Cardiac muscle cell (in vitro differentiated cells and primary cell): ENCODE data around the gene MEIS3. TPM values are rescaled to one million over a fixed set of nuclear protein-coding genes. Genes with fewer than 3 reads are reported as not detected.

Experiments used
- DNase-seq, 2 donors: peaks; one replicate each; pipeline versions ENCODE4 v3.0.0 to v3.0.0-alpha.2; 2010 to 2017; ENCODE audit warnings: low read depth in 1 of 2, low spot score in 1 of 2
- H3K27ac ChIP-seq: fragments of 200-600 bp; sonication (generic); 2 replicates; pipeline ENCODE4 v1.5.1; 2016
- H3K27me3 ChIP-seq: fragments of 200-600 bp; sonication (generic); 2 replicates; pipeline ENCODE4 v1.6.0; 2016; ENCODE audit warnings: control low read depth
- H3K36me3 ChIP-seq: fragments of 200-600 bp; sonication (generic); 2 replicates; pipeline ENCODE4 v1.5.1; 2016; ENCODE audit warnings: control low read depth
- H3K4me1 ChIP-seq: fragments of 200-600 bp; sonication (generic); 2 replicates; pipeline ENCODE4 v1.8.1; 2017; ENCODE audit warnings: low read depth, mild to moderate bottlenecking, mixed run types
- H3K4me3 ChIP-seq: fragments of 200-600 bp; sonication (generic); 2 replicates; pipeline ENCODE4 v1.5.1; 2016; ENCODE audit warnings: mild to moderate bottlenecking
- H3K9me3 ChIP-seq: fragments of 200-600 bp; sonication (generic); 2 replicates; pipeline ENCODE4 v1.5.1; 2017; ENCODE audit warnings: low read depth, mild to moderate bottlenecking, control low read depth
- CTCF ChIP-seq: IDR thresholded peaks from 2 replicates; pipeline ENCODE4 v1.5.1; 2012; ENCODE audit warnings: low read depth, mild to moderate bottlenecking, low read length
- polyA plus RNA-seq: library from polyadenylated mRNA; unstranded; fragments of >200 nt; fragmentation: Nextera tagmentation; extraction: Ambion mirVana; gene quantifications from 2 replicates; pipeline ENCODE4 v1.2.1, GENCODE V29; 2016
- total RNA-seq: library from RNA; depleted of rRNA; stranded (reverse); fragments of >200 nt; gene quantifications from 2 replicates; pipeline ENCODE4 v1.2.3, GENCODE V29; 2016

Gene MEIS3
- total and polyA plus RNA-seq, 2 experiments from 2014 or later: 83.7 to 114 TPM

DNA sequence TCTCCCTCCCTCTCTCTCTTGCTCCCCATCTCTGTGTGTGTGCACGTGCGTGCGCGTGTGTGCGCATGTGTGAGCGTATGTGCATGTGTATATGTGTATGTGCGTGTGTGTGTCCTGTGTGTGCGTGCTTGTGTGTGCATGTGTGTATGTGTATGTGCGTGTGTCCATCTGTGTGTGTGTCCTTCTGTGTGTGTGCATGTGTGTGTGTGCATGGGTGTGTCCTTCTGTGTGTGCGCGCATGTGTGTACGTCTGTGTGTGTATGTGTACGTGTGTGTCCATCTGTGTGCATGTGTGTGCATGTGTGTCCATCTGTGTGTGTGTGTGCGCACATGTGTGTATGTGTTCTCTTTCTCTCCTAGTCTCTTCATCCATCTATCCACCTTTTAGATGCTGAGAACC lies 40.1 kb upstream of the MEIS3 start:
- Histone ChIP-seq H3K4me3 (no peak overlapping the region), H3K9me3 (no peaks in the 10 kb centered on the region), H3K36me3 (no peaks in the 10 kb centered on the region), H3K27ac (no peak overlapping the region), H3K27me3 (peaks cover 28% of the 10 kb centered on the region), H3K4me1 (no peaks in the 10 kb centered on the region)
- TF ChIP-seq CTCF: no peak
- DNase-seq: no peak

DNA sequence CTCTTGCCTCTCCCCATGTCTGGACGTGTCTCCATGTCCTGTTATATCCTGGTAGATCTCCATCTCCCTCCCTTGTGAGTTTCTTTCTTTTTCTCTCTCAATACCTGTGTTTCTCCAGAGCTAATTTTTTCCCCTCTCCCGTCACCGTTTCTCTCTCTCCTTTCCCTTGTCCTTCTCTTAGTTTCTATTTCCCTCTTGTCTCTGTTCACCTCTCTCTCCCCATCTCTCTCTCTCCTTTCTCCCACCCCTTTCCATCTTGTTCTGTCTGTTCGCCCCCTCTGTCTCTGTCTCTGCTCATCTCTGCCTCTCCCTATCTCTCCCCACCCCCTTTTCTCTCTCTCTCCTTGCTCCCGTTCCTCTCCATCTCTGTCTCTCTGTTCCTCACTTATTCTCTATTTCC lies 39.3 kb upstream of the MEIS3 start:
- H3K27me3 ChIP-seq: peaks cover 28% of the 10 kb centered on the region
- TF ChIP-seq CTCF: no peak
- no peak overlapping the region for H3K4me3 ChIP-seq
- H3K4me1 ChIP-seq: no peaks in the 10 kb centered on the region
- H3K27ac ChIP-seq: no peak overlapping the region
- no peaks in the 10 kb centered on the region for H3K9me3 ChIP-seq
- H3K36me3 ChIP-seq: no peaks in the 10 kb centered on the region
- DNase-seq: no peak

- Histone ChIP-seq H3K27me3 (peaks cover 28% of the 10 kb centered on the region), H3K36me3 (no peaks in the 10 kb centered on the region), H3K9me3 (no peaks in the 10 kb centered on the region), H3K4me3 (no peak overlapping the region), H3K4me1 (no peaks in the 10 kb centered on the region), H3K27ac (no peak overlapping the region)
- no peak for TF ChIP-seq CTCF
- DNase-seq: no peak
Observed at GRCh38 chr19:47456721-47457474, 37.6 kb upstream of the MEIS3 start.

GRCh38 chr19:47450478-47450877 lies 31.2 kb upstream of the MEIS3 start:
- no peak for TF ChIP-seq CTCF
- H3K27me3 ChIP-seq: peaks cover 34% of the 10 kb centered on the region
- H3K4me1 ChIP-seq: no peaks in the 10 kb centered on the region
- H3K9me3 ChIP-seq: no peaks in the 10 kb centered on the region
- DNase-seq: no peak
- no peak overlapping the region for H3K4me3 ChIP-seq
- no peaks in the 10 kb centered on the region for H3K36me3 ChIP-seq
- H3K27ac ChIP-seq: no peak overlapping the region

DNA sequence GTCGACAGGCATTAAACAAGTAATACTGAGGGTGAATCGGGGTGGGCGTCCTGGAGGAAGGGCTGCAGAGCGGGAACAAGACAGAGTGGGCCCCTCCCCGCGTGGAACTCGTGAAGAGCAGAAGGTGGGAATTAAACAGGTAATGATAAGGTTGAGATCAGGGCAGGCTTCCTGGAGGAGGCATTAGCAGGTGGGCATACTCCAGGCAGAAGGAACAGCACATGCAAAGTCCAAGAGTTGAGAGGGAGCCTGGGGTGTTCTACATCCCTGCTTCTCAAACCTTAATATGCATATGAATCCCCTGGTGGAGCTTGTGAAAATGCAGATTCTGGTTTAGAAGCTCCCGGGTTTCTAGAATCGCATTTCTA lies 29.0 kb upstream of the MEIS3 start:
- H3K27me3 ChIP-seq: peaks cover 45% of the 10 kb centered on the region

More for the DNA sequence above, 29.0 kb upstream of the MEIS3 start:
- H3K9me3 ChIP-seq: no peaks in the 10 kb centered on the region
- DNase-seq: no peak
- no peak overlapping the region for H3K27ac ChIP-seq
- H3K36me3 ChIP-seq: no peaks in the 10 kb centered on the region
- no peaks in the 10 kb centered on the region for H3K4me1 ChIP-seq
- no peak for TF ChIP-seq CTCF
- no peak overlapping the region for H3K4me3 ChIP-seq
